Adipocyte (in vitro differentiated cells): Measurements from ENCODE around the gene CPLANE2.
"Not testable (repeated sequence)": the region's sequence is repeated elsewhere in the genome, so short reads cannot be mapped to it uniquely, and the experiment has no call there.

ENCODE experiments used
- DNase-seq: peaks from one replicate; pipeline ENCODE4 v3.0.0-alpha.2; 2015; ENCODE audit warnings: low read depth
- H3K27me3 ChIP-seq: replicated peaks from 2 replicates; pipeline ENCODE4 v1.7.0; 2013; ENCODE audit warnings: mild to moderate bottlenecking, low read length, moderate library complexity; ENCODE audit not compliant: control insufficient read depth, insufficient read depth
- H3K36me3 ChIP-seq: 2 replicates; pipeline ENCODE4 v1.7.0; 2013; ENCODE audit warnings: low read length, mild to moderate bottlenecking, moderate library complexity; ENCODE audit not compliant: control insufficient read depth, insufficient read depth, severe bottlenecking
- H3K4me1 ChIP-seq: 2 replicates; pipeline ENCODE4 v1.7.0; 2013; ENCODE audit warnings: mild to moderate bottlenecking, low read length, moderate library complexity; ENCODE audit not compliant: control insufficient read depth, insufficient read depth
- H3K4me3 ChIP-seq: 2 replicates; pipeline ENCODE4 v1.7.0; 2013; ENCODE audit warnings: mild to moderate bottlenecking, low read length, moderate library complexity
- H3K9ac ChIP-seq: 2 replicates; pipeline ENCODE4 v1.7.0; 2013; ENCODE audit warnings: mild to moderate bottlenecking, low read length, moderate library complexity
- H3K9me3 ChIP-seq: 2 replicates; pipeline ENCODE4 v1.7.0; 2013; ENCODE audit warnings: mild to moderate bottlenecking, low read length, moderate library complexity; ENCODE audit not compliant: control insufficient read depth

Gene CPLANE2

DNA sequence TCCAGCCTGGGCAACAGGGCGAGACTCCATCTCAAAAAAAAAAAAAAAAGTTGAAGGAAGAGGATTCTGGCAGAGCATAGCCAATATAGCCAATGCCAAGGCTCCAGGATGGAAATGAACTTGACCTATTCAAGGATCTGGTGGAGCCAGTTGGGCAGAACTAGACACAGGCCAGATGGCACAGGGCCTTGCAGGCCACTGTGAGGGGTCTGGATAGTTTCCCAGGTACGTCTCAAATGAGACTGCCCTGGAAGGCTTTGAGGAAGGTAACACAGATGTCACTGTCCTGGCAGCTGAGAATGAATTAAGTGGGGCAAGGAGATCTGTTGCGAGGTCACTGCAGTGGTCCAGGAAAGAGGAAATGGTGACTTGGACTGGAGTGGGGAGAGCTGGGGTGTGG, 12.5 kb downstream of the CPLANE2 start:
- Histone ChIP-seq H3K36me3 (no peaks in the 10 kb centered on the region), H3K4me3 (no peak overlapping the region), H3K27me3 (peaks cover 27% of the 10 kb centered on the region), H3K4me1 (no peaks in the 10 kb centered on the region), H3K9me3 (no peaks in the 10 kb centered on the region), H3K9ac (no peak overlapping the region)
- no peak for DNase-seq

DNA sequence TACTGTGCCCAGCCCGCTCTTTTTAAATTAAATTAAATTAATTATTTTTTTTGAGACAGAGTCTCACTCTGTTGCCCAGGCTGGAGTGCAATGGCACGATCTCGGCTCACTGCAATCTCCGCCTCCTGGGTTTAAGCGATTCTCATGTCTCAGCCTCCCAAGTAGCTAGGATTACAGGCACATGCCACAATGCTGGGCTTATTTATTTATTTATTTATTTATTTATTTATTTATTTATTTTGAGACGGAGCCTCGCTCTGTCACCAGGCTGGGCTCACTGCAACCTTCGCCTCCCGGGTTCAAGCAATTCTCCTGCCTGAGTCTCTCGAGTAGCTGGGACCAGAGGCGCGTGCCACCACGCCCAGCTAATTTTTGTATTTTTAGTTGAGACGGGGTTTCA, 14.3 kb downstream of the CPLANE2 start:
- H3K4me3 ChIP-seq, DNase-seq, H3K4me1 ChIP-seq, H3K9ac ChIP-seq, H3K36me3 ChIP-seq, H3K9me3 ChIP-seq: not testable (repeated sequence)
- H3K27me3 ChIP-seq = peaks cover 19% of the 10 kb centered on the region

DNA sequence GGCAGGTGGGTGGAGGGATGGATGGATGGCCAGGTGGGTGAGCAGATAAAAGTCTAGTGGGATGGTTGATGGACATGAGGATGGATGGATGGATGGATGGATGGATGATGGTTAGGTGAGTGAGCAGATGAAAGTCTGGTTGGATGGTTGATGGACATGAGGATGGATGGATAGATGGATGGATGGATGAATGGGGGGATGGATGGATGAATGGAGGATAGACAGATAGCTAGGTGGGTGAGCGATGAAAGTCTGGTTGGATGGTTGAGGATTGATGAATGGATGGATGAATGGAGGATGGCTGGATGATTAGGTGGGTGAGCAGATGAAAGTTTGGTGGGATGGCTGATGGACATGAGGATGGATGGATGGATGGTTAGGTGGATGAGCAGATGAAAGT, 15.5 kb downstream of the CPLANE2 start:
- no peak for DNase-seq
- Histone ChIP-seq H3K4me3 (no peak overlapping the region), H3K9ac (no peak overlapping the region), H3K27me3 (peaks cover 13% of the 10 kb centered on the region), H3K9me3 (no peaks in the 10 kb centered on the region), H3K4me1 (peaks cover 9% of the 10 kb centered on the region), H3K36me3 (no peaks in the 10 kb centered on the region)

DNA sequence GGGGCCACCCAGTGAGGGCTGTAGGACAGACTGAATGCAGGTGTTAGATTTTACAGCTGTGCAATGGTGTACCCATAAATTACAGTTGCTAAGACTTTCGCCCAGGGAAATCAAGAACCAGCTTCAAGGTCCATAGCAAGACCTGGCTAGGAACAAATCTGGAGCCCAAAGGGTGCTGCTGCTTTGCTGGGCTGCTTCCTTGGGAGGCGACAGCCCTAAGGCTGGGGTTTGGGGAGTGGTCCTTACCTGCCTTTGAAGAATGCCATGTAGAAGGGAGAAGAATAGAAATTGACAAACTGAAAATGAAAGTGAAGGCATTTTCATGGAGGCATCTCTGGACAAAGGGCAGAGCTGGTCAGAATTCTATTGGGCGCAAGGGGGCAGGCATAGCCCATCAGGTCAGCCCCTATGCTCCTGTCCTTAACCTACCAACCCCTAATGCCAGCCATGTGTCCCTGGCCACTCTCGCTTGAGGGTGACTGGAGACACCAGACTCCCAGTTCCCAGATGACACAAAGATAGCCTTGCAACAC, 16.9 kb downstream of the CPLANE2 start:
- peaks cover 12% of the 10 kb centered on the region for H3K4me1 ChIP-seq
- DNase-seq = no peak
- no peaks in the 10 kb centered on the region for H3K36me3 ChIP-seq
- H3K27me3 ChIP-seq = peaks cover 6% of the 10 kb centered on the region
- no peak overlapping the region for H3K4me3 ChIP-seq
- H3K9me3 ChIP-seq = no peaks in the 10 kb centered on the region
- H3K9ac ChIP-seq = no peak overlapping the region

DNA sequence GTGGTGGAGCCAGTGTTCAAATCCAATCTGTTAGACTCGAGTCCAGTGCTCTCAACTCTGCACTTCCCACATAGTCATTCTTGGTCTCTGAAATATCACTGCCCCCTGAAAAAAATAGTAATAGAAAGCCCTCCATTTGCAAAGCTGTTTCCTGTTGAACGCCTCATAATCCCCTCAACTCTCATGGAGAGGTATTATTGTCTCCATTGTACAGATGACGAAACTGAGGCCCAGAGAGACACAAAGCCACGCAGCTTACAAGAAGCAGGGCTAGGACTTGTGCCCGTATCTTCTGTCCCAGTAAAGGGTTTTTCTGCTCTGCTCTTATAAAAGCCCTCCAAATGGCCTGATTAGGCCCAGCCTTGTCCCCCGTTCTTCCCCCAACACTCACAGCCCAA, 18.3 kb downstream of the CPLANE2 start:
- Histone ChIP-seq H3K36me3 (no peaks in the 10 kb centered on the region), H3K27me3 (peaks cover 6% of the 10 kb centered on the region), H3K4me3 (no peak overlapping the region), H3K9me3 (no peaks in the 10 kb centered on the region), H3K9ac (no peak overlapping the region), H3K4me1 (peaks cover 12% of the 10 kb centered on the region)
- DNase-seq = no peak

DNA sequence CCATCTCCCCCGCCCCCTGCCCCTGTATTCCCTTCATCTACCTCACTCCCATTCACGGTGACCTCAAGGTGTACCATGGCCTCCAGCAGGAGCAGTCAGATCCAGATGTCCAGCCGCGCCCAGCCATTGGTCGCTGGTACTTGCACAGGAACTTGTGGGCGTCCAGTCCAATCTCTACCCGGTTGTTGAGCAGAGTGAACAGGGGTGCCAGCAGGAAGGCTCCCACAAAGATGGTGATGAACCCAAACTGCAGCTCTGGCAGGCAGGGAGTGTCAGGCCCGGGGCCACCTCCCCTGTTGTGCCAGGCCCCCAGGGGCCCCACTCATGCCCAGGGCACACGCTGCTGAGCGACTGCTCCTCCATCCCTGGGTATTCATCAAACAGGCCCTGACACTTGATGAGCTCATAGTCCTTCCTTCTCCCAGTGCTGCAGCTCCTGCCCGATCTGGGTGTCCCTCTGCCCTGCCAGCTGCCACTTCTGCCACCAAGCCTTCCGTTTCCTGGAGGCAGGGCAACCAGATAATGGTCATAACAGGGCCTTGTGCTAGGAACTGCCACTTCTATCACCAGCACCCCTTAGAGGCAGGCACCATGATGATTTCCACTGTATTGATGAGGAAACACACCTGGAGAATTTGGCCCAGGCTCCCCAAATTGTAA, 18.8 kb downstream of the CPLANE2 start:
- H3K9ac ChIP-seq = no peak overlapping the region
- H3K36me3 ChIP-seq = no peaks in the 10 kb centered on the region
- H3K4me3 ChIP-seq = no peak overlapping the region
- H3K9me3 ChIP-seq = no peaks in the 10 kb centered on the region
- H3K27me3 ChIP-seq = peaks cover 6% of the 10 kb centered on the region
- H3K4me1 ChIP-seq = peaks cover 12% of the 10 kb centered on the region
- DNase-seq = no peak

DNA sequence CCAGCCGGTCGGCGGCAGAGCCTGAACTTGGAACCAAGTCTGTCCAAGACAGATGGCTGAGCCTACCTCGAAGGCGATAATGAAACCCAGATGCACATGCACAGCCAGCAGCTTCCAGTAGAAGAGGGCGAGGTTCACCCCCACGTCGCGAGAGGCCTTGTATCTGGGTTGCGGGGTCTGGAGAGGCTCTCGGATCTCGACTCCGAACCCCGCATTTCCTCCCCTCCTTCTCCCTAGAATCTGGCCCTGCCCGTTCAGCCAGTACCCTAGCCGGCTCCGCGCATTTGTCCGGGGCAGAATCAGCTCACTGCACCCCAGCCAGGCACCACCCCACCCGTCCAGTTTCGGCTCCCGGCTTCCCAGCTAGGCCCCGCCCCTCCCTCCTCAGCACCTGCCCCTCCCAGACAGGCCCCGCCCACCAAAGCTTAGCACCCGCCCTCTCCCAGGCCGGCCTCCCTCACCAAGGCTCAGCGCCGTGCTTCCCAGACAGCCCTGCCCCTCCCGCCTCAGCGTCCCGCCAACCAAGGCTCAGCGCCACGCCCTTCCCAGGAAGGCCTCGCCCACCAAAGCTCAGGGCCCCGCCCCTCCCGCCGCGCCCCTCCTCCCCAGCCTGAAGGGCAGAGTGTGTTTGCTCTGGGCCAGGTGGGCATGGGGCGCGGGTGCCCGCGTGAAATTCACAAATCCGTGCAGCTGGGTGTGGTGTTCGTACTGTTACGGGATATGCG, 19.8 kb downstream of the CPLANE2 start:
- DNase-seq = peak; percentile 99
- Histone ChIP-seq H3K9ac (peak overlapping the region; percentile 42), H3K9me3 (no peaks in the 10 kb centered on the region), H3K4me3 (peak overlapping the region; percentile 79), H3K4me1 (peaks cover 12% of the 10 kb centered on the region), H3K36me3 (no peaks in the 10 kb centered on the region), H3K27me3 (peaks cover 6% of the 10 kb centered on the region)

DNA sequence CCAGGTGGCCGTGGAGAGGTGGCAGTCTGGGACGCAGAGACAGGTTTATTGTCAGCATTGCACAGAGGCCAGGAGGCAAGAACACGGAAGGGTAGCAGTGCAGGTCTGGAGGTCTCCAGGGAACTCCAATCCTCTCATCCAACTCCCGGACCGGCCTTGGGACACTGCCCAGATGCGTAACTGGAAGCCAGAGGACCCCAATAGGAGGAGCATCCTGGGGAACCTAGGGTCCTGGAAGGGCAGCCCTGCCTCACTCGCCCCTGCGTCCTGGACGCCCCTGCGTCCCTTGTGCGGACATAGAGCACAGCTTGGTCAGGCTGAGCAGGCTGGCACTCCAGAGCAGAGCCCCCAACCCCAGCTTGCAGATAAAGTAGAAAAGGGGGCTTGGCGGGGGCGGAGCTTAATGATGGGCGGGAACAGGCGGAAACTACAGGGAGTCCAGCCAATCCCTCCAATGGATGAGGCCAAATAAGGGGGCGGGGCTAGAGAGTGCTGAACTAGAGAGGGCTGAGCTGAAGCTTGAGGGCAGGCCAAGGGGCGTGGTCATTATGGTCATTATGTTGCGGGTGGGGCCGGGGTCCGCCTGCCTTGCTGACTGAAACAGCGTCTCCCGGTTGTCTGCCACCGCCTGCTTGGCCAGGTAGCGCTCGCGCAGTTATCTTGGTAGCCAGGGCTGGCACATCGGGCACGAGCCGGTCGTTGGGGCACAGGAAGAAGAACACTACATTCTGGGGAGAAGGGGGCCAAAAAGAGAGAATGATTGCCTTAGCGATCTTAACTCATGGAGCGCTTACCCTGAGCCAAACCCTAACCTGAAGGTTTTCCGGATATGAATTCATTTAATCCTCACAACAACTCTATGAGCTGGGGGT, 20.9 kb downstream of the CPLANE2 start:
- Histone ChIP-seq H3K9me3 (no peaks in the 10 kb centered on the region), H3K4me3 (peak overlapping the region; percentile 79), H3K36me3 (no peaks in the 10 kb centered on the region), H3K9ac (peak overlapping the region; percentile 42), H3K4me1 (peaks cover 12% of the 10 kb centered on the region), H3K27me3 (peaks cover 6% of the 10 kb centered on the region)
- peak; percentile 87 for DNase-seq

DNA sequence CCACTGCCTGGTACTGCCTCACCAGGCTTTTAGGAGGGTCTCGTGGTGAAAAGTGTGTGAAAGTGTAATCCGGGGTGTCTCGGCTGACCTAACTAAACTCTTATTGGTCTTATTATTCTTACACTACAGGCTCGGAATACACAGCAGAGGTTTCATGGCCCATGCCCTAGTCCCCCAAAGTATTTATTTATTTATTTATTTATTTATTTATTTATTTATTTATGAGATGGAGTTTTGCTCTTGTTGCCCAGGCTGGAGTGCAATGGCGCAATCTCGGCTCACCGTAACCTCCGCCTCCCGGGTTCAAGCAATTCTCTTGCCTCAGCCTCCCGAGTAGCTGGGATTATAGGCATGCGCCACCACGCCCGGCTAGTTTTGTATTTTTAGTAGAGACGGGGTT, 21.7 kb downstream of the CPLANE2 start:
- H3K9me3 ChIP-seq, H3K36me3 ChIP-seq, H3K9ac ChIP-seq, H3K4me3 ChIP-seq, DNase-seq, H3K27me3 ChIP-seq: not testable (repeated sequence)
- H3K4me1 ChIP-seq = peaks cover 12% of the 10 kb centered on the region

DNA sequence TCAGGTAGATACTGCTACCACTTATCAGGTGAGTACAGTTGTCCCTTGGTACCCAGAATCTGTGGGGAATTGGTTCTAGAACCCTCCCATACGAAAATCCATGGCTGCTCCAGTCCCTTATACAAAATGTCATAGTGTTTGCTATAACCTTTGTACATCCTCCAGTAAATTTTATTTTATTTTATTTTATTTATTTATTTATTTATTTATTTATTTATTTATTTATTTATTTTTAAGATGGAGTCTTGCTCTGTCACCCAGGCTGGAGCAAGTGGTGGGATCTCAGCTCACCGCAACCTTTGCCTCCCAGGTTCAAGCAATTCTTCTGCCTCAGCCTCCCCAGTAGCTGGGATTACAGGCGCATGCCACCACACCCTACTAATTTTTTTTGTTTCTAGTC, 23.4 kb downstream of the CPLANE2 start:
- not testable (repeated sequence) for H3K36me3 ChIP-seq, DNase-seq

DNA sequence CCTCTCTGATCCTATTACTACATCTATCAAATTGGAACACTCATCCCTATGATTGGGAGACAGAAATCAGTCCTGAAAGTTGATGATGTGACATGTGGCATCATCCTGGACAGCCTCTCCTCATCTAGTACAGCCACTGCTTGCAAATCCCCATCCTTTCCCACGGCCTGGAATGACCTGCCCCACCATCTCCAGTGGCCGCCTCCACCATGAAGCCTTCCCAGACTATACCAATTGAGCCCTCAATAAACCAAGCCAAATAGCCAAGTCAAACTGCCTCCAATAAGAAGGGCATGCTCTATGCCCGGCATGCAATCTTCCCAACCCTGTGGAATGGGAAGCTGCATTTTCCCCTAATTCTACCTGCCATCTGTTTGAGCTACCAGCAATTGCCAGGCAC, 24.0 kb downstream of the CPLANE2 start:
- Histone ChIP-seq H3K27me3 (peaks cover 8% of the 10 kb centered on the region), H3K4me3 (no peak overlapping the region), H3K4me1 (peaks cover 12% of the 10 kb centered on the region), H3K36me3 (no peaks in the 10 kb centered on the region), H3K9ac (no peak overlapping the region), H3K9me3 (no peaks in the 10 kb centered on the region)
- DNase-seq = no peak

More for the DNA sequence above, 23.4 kb downstream of the CPLANE2 start:
- H3K4me3 ChIP-seq, H3K9me3 ChIP-seq, H3K9ac ChIP-seq, H3K27me3 ChIP-seq: not testable (repeated sequence)
- peaks cover 12% of the 10 kb centered on the region for H3K4me1 ChIP-seq
